ENCODE measurements around the gene L3MBTL4. TPM values are rescaled to one million over a fixed set of nuclear protein-coding genes. Genes with fewer than 3 reads are reported as not detected.

The L3MBTL4 gene
- total and polyA plus RNA-seq, 9 donors = 4.2 to 79.1 (median 23.7) TPM

- intact Hi-C loops (cut with DNase I) = no loop called here
- H3K4me1 ChIP-seq (ENCODE audit: insufficient read depth) = peaks cover 3% of the 10 kb centered on the region
- H3K9me3 ChIP-seq = no peaks in the 10 kb centered on the region
- no peaks in the 10 kb centered on the region for H3K27me3 ChIP-seq
- WGBS, 3 donors = 65 to 76% (median 67%) methylated on average over 2 of the region's 2 CpGs
- TF ChIP-seq POLR2A (IDR thresholded peaks at IDR 0.05) = no peak
- TF ChIP-seq CTCF (IDR thresholded peaks at IDR 0.05) = no peak
- TF ChIP-seq EP300 (IDR thresholded peaks at IDR 0.05) = no peak
- H3K36me3 ChIP-seq = no peaks in the 10 kb centered on the region
- no peak for DNase-seq
- no peak overlapping the region for H3K4me3 ChIP-seq
- no peak overlapping the region for H3K27ac ChIP-seq
Observed at GRCh38 chr18:6441200-6441599, 26.5 kb upstream of the L3MBTL4 start.

DNA sequence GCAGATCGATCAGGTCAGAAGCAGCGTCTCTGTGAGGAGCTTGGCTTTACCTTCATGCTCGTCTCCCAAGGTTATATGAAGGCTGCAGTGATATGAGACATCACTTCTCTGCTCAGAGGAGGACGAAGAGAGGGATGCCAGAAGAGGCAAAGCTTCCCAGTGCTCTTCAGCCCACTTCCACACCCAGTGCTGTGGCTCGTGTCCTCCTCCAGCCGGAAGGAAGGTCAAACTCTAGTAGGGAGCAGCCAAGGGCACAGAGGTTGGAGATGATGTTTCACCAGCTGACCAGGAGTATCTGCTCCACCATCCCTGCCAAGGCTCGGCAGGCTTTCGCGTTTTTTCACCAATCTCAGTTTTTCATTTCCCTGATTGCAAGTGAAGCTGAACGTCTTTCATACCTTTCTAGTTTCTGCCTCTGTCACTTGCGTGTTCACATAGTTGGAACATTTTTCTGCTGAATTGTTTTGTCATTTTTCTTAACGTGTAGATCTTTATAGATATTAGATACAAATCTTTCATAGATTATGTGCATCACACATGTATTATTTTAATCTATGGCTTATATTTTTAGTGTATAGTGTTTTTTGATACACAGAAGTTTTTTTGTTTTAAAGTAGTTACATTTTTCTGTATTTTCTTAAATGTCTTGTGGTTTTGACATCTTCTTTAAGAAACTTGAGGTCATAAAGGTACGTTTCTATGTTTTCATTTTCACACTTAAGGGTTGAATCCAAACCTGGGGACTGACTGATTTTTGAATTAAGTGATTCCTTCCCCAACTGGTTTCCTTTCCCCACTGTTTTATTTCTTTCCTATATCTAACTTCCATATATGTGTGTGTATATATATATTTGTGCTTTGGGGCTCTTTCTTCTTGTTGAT lies 23.5 kb upstream of the L3MBTL4 start:
- H3K4me3 ChIP-seq = no peak overlapping the region
- H3K4me1 ChIP-seq (ENCODE audit: insufficient read depth) = peaks cover 7% of the 10 kb centered on the region
- TF ChIP-seq CTCF (IDR thresholded peaks at IDR 0.05) = no peak
- no peak for TF ChIP-seq POLR2A (IDR thresholded peaks at IDR 0.05)
- TF ChIP-seq EP300 (IDR thresholded peaks at IDR 0.05) = no peak
- peak overlapping the region in 1 of 2 donors; percentile 19 for H3K27ac ChIP-seq
- no peaks in the 10 kb centered on the region for H3K27me3 ChIP-seq
- whole genome bisulfite sequencing, 3 donors = 20 to 54% (median 27%) methylated on average over 13 of the region's 13 CpGs
- intact Hi-C loops (cut with DNase I) = no loop called here
- no peaks in the 10 kb centered on the region for H3K36me3 ChIP-seq
- no peaks in the 10 kb centered on the region for H3K9me3 ChIP-seq
- DNase-seq = peak; percentile 23 to 40 (median 33)

DNA sequence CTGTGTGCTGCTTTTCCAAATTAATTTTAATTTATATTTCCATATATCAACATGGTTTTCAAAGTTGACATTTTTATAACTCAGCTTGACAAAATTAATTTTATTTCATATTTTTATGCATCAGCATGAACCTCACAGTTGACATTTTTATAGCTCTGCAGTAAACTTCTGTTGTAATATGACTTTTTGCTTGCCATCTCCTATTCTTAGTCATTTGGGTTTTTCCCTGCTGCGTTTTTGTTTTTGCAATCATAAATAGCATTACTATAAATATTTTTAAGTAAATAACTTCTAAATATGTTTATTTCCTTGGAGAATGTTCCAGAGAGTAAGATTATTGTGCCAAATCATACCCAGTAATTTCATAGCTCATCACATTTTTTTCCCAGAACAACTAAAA lies 21.0 kb upstream of the L3MBTL4 start:
- no peaks in the 10 kb centered on the region for H3K9me3 ChIP-seq
- 19 to 30% (median 29%) methylated on average over 1 of the region's 1 CpG for WGBS, 3 donors
- intact Hi-C loops (cut with DNase I) = no loop called here

More for the DNA sequence above, 21.0 kb upstream of the L3MBTL4 start:
- Histone ChIP-seq H3K27ac (peak overlapping the region in 1 of 2 donors; percentile 58), H3K36me3 (no peaks in the 10 kb centered on the region), H3K4me3 (no peak overlapping the region), H3K27me3 (no peaks in the 10 kb centered on the region), H3K4me1 (ENCODE audit: insufficient read depth) (peaks cover 7% of the 10 kb centered on the region)
- no peak for DNase-seq
- TF ChIP-seq CTCF (IDR thresholded peaks at IDR 0.05) (no peak), EP300 (IDR thresholded peaks at IDR 0.05) (no peak), POLR2A (IDR thresholded peaks at IDR 0.05) (no peak)
